Tibial nerve (tissue), 4 donors: ENCODE results near the gene HAGH.

ENCODE experiments used
- CTCF ChIP-seq, 5 experiments: fragments of 200-600 bp in 3 of 5; fragments of 450-650 bp in 2 of 5; sonication (generic) in 3 of 5; IDR thresholded peaks; one replicate each; pipeline ENCODE4 v1.5.1; 2016 to 2019; ENCODE audit warnings: antibody characterized with exemption in 5 of 5, mild to moderate bottlenecking in 3 of 5, moderate library complexity in 2 of 5
- EP300 ChIP-seq, 2 donors: sonication (generic); formaldehyde crosslinking; IDR thresholded peaks; one replicate each; pipeline ENCODE4 v1.6.1; 2017; ENCODE audit warnings: antibody characterized with exemption in 2 of 2, mild to moderate bottlenecking in 1 of 2
- POLR2A ChIP-seq, 2 donors: fragments of 450-650 bp; IDR thresholded peaks; one replicate each; pipeline ENCODE4 v1.6.1; 2017; ENCODE audit warnings: antibody characterized with exemption in 2 of 2, mild to moderate bottlenecking in 2 of 2, moderate library complexity in 2 of 2

GRCh38 chr16:1861730-1862129, 35.1 kb upstream of the HAGH start:
- TF ChIP-seq CTCF (IDR thresholded peaks at IDR 0.05) (no peak), POLR2A (IDR thresholded peaks at IDR 0.05) (no peak), EP300 (IDR thresholded peaks at IDR 0.05) (no peak)
